GM12875 (cell line): ENCODE results near the gene EXTL1.
A peak's percentile ranks its signal among the peaks of the same experiment; 100 is the strongest.

Experiments
- H3K4me3 ChIP-seq: one replicate; pipeline ENCODE4 v1.5.1; 2011; ENCODE audit warnings: low read depth, low read length, control low read depth
- CTCF ChIP-seq: IDR thresholded peaks from 2 replicates; pipeline ENCODE4 v1.5.1; 2011; ENCODE audit warnings: low read depth, mild to moderate bottlenecking, control low read depth, inconsistent platforms, low read length, moderate library complexity, borderline replicate concordance; ENCODE audit not compliant: insufficient read depth

Gene EXTL1

GRCh38 chr1:26032656-26033357 is 11.2 kb downstream of the EXTL1 start:
- H3K4me3 ChIP-seq: no peak overlapping the region
- TF ChIP-seq CTCF: no peak

GRCh38 chr1:26034504-26035202 is 13.1 kb downstream of the EXTL1 start:
- TF ChIP-seq CTCF: no peak
- peak overlapping the region; percentile 67 for H3K4me3 ChIP-seq

GRCh38 chr1:26035203-26035958 is 13.8 kb downstream of the EXTL1 start:
- peak overlapping the region; percentile 67 for H3K4me3 ChIP-seq
- no peak for TF ChIP-seq CTCF

GRCh38 chr1:26035959-26036755 is 14.6 kb downstream of the EXTL1 start:
- H3K4me3 ChIP-seq: peak overlapping the region; percentile 67
- TF ChIP-seq CTCF: peak; percentile 99

DNA sequence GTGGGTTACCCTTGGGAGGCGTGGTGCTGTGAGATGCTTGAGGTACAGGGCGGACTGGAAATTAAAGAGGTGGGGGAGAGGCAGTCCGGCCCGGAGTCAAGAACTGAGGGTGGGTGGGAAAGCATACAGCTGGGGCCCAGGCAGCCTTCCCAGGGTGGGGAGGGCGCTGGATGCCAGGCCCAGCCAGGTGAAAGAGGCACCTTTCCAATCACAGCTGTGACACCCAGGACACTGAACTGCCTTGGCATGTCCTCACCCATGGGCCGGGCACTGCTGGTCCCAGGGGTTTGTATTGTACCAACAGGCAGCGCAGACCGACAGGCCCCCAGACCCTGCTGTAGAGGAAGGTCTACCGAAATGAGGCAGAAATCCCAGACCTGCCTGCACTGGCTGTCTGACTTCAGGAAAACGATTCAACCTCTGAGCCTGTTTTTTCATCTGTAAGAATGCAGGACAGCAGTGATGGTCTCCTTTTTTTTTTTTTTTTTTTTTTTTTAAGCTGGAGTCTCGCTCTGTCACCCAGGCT is 15.2 kb downstream of the EXTL1 start:
- TF ChIP-seq CTCF: no peak
- H3K4me3 ChIP-seq: no peak overlapping the region

DNA sequence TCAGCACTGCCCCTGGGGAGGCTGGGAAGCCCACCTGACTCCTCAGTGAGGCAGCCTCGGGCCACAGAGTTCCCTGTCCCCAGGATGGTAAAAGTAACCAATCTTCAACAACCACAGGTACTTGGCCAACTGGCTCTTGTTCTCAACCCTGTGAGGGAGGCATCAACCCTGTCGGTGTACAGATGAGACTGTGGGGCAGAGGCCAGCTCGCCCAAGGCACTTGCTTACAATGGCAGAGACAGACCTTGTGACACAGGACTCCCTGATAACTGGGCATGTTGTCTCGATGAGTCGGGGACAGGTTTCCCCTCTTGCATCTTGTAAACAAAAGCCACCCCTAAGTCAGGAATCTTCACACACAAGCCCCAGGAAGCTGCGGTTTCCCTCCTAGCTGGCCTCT is 16.3 kb downstream of the EXTL1 start:
- TF ChIP-seq CTCF: no peak
- no peak overlapping the region for H3K4me3 ChIP-seq
